SK-N-SH treated with all-trans-retinoic acid at 6 μM for 48 hours (cell line): ENCODE measurements around the gene SLC39A3.

Source experiments
- ATAC-seq: fragments of 200-7000 bp; cut with Tn5 transposase; 3 replicates; pipeline ENCODE4 v1.9.1; 2020; ENCODE audit warnings: mild to moderate bottlenecking, moderate library complexity
- ARNTL ChIP-seq: fragments of 450-650 bp; formaldehyde crosslinking; IDR thresholded peaks from 2 replicates; pipeline ENCODE4 v1.5.0; 2020; ENCODE audit warnings: low read depth, mild to moderate bottlenecking, moderate library complexity, borderline replicate concordance
- CREB5 ChIP-seq: fragments of 250-450 bp; sonication (Bioruptor Pico); IDR thresholded peaks from 2 replicates; pipeline ENCODE4 v1.5.1; 2020; ENCODE audit warnings: low read depth, mild to moderate bottlenecking, moderate library complexity
- CSRNP3 ChIP-seq: fragments of 250-450 bp; sonication (Bioruptor Pico); IDR thresholded peaks from 2 replicates; pipeline ENCODE4 v1.5.1; 2021; ENCODE audit warnings: mild to moderate bottlenecking, moderate library complexity
- ESRRG ChIP-seq: fragments of 250-450 bp; sonication (Bioruptor Pico); IDR thresholded peaks from 2 replicates; pipeline ENCODE4 v1.6.1; 2021; ENCODE audit warnings: mild to moderate bottlenecking
- GLIS3 ChIP-seq: fragments of 250-450 bp; sonication (Bioruptor Pico); IDR thresholded peaks from 2 replicates; pipeline ENCODE4 v1.5.0; 2020; ENCODE audit warnings: mild to moderate bottlenecking, moderate library complexity
- ISL1 ChIP-seq: fragments of 250-450 bp; sonication (Bioruptor Pico); IDR thresholded peaks from 2 replicates; pipeline ENCODE4 v2.1.2; 2022; ENCODE audit warnings: mild to moderate bottlenecking, moderate library complexity
- PATZ1 ChIP-seq: fragments of 250-450 bp; sonication (Bioruptor Pico); IDR thresholded peaks from 2 replicates; pipeline ENCODE4 v1.8.0; 2020; ENCODE audit warnings: mild to moderate bottlenecking, moderate library complexity, borderline replicate concordance
- POU6F1 ChIP-seq: fragments of 250-450 bp; sonication (Bioruptor Pico); IDR thresholded peaks from 2 replicates; pipeline ENCODE4 v1.8.0; 2021; ENCODE audit warnings: low read depth, mild to moderate bottlenecking, moderate library complexity, borderline replicate concordance
- PPARA ChIP-seq: fragments of 250-450 bp; sonication (Bioruptor Pico); IDR thresholded peaks from 2 replicates; pipeline ENCODE4 v1.5.0; 2020; ENCODE audit warnings: mild to moderate bottlenecking, borderline replicate concordance
- RARB ChIP-seq: fragments of 250-450 bp; sonication (Bioruptor Pico); IDR thresholded peaks from 2 replicates; pipeline ENCODE4 v1.8.0; 2021; ENCODE audit warnings: mild to moderate bottlenecking, moderate library complexity
- SNAI2 ChIP-seq: fragments of 250-450 bp; sonication (Bioruptor Pico); IDR thresholded peaks from 2 replicates; pipeline ENCODE4 v1.5.0; 2020; ENCODE audit warnings: mild to moderate bottlenecking, moderate library complexity
- TCF4 ChIP-seq: fragments of 250-450 bp; sonication (Bioruptor Pico); IDR thresholded peaks from 2 replicates; pipeline ENCODE4 v1.8.0; 2021; ENCODE audit warnings: mild to moderate bottlenecking, moderate library complexity, borderline replicate concordance
- TOX ChIP-seq: fragments of 250-450 bp; sonication (Bioruptor Pico); IDR thresholded peaks from 2 replicates; pipeline ENCODE4 v1.8.0; 2021; ENCODE audit warnings: mild to moderate bottlenecking, moderate library complexity, borderline replicate concordance
- ZFP30 ChIP-seq: fragments of 450-650 bp; formaldehyde crosslinking; IDR thresholded peaks from 2 replicates; pipeline ENCODE4 v1.5.0; 2022; ENCODE audit warnings: mild to moderate bottlenecking, moderate library complexity
- ZNF565 ChIP-seq: fragments of 450-650 bp; formaldehyde crosslinking; conservative IDR thresholded peaks from 2 replicates; pipeline ENCODE4 v1.5.0; 2020; ENCODE audit warnings: low read depth, mild to moderate bottlenecking, moderate library complexity
- ZNF70 ChIP-seq: fragments of 450-650 bp; formaldehyde crosslinking; IDR thresholded peaks from 2 replicates; pipeline ENCODE4 v1.5.0; 2020; ENCODE audit warnings: mild to moderate bottlenecking, moderate library complexity
- ZNF8 ChIP-seq: fragments of 450-650 bp; formaldehyde crosslinking; IDR thresholded peaks from 2 replicates; pipeline ENCODE4 v1.5.0; 2020; ENCODE audit warnings: mild to moderate bottlenecking, moderate library complexity
- TF ChIP-seq, protein P1 (sequence below): fragments of 250-450 bp; sonication (Bioruptor Pico); IDR thresholded peaks from 2 replicates; pipeline ENCODE4 v1.5.0; 2020; ENCODE audit warnings: mild to moderate bottlenecking, moderate library complexity

SLC39A3 gene

DNA sequence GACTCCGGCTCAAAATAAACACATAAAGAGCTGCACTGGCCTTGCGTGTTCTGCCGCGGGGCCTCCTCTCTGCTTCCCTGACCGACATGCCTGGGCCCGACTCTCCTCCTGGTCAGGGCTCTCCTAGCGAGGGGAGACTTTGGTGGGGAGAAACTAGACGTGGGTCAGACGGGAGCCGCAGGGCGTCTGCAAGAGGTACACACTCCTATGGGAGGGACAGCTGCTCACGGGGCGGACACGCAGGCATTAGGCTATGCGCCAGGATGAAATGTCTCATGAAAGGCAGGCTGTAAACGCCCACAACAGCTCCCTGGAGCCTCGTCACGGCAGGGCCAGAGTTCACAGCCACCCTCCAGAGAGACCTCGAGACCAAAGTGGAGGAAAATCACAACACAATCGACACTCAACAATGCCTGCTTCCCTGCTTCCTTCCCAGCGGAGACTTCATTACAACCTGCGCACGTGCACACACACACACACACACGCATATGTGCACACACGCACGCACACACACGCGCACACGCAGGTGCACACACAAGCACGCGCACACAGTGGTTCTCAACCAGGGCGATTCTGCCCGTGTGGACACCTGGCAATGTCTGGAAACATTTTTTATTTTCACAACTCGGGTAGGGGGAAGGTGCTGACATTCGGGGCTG lies 5.8 kb downstream of the SLC39A3 start:
- TF ChIP-seq ZFP30 (CRISPR knock-in tag) (no peak), ISL1 (CRISPR knock-in tag) (no peak), SNAI2 (no peak), TOX (CRISPR knock-in tag) (no peak), PPARA (CRISPR knock-in tag) (no peak), PATZ1 (CRISPR knock-in tag) (no peak), ZNF8 (no peak), ZNF70 (no peak), ZNF565 (no peak), ESRRG (CRISPR knock-in tag) (no peak), ARNTL (CRISPR knock-in tag) (no peak), GLIS3 (no peak), CREB5 (no peak)
- TF ChIP-seq, protein P1, sequence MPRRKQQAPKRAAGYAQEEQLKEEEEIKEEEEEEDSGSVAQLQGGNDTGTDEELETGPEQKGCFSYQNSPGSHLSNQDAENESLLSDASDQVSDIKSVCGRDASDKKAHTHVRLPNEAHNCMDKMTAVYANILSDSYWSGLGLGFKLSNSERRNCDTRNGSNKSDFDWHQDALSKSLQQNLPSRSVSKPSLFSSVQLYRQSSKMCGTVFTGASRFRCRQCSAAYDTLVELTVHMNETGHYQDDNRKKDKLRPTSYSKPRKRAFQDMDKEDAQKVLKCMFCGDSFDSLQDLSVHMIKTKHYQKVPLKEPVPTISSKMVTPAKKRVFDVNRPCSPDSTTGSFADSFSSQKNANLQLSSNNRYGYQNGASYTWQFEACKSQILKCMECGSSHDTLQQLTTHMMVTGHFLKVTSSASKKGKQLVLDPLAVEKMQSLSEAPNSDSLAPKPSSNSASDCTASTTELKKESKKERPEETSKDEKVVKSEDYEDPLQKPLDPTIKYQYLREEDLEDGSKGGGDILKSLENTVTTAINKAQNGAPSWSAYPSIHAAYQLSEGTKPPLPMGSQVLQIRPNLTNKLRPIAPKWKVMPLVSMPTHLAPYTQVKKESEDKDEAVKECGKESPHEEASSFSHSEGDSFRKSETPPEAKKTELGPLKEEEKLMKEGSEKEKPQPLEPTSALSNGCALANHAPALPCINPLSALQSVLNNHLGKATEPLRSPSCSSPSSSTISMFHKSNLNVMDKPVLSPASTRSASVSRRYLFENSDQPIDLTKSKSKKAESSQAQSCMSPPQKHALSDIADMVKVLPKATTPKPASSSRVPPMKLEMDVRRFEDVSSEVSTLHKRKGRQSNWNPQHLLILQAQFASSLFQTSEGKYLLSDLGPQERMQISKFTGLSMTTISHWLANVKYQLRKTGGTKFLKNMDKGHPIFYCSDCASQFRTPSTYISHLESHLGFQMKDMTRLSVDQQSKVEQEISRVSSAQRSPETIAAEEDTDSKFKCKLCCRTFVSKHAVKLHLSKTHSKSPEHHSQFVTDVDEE (CRISPR knock-in tag): no peak
- TF ChIP-seq, all 23 proteins: peak for 0
- no peak for ATAC-seq

GRCh38 chr19:2732883-2733282 lies 6.9 kb downstream of the SLC39A3 start:
- ATAC-seq: no peak
- TF ChIP-seq ARNTL (CRISPR knock-in tag): no peak
- no peak for TF ChIP-seq ZFP30 (CRISPR knock-in tag)
- no peak for TF ChIP-seq ISL1 (CRISPR knock-in tag)
- TF ChIP-seq TCF4 (CRISPR knock-in tag): no peak
- no peak for TF ChIP-seq POU6F1 (CRISPR knock-in tag)
- no peak for TF ChIP-seq SNAI2
- TF ChIP-seq ESRRG (CRISPR knock-in tag): no peak
- no peak for TF ChIP-seq TOX (CRISPR knock-in tag)

DNA sequence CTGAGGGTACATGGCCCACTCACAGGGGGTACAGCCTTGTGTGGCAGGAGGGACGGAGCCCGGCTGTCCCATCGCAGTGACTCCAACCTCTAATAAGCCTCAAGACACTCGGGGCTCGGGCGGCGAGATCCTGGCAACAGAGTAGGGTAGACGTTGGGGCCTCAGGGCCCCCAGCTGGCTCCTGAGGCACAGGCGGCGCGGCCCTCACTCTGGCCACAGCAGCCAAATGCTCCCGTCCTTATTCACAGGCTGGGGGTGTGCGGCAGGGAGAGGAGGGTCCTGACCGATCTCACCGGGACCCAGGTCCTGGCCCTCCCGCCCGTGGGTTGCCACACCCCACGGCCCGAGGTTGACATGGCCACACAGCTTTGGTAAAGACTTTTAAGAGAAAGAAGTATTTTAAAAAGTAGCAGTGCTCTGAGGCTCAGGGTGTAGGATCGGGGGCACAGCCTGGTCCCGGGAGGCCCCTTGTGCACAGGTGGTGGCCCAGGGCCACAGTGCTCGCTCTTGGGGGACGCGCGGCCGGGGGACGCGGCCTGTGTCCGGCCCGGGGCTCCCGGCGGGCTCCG lies 7.6 kb downstream of the SLC39A3 start:
- ATAC-seq: no peak
- TF ChIP-seq CSRNP3 (CRISPR knock-in tag) (no peak), SNAI2 (no peak), PATZ1 (CRISPR knock-in tag) (no peak), TCF4 (CRISPR knock-in tag) (no peak), RARB (CRISPR knock-in tag) (no peak), ZFP30 (CRISPR knock-in tag) (no peak), ESRRG (CRISPR knock-in tag) (no peak), CREB5 (no peak)
- TF ChIP-seq, protein P1 (CRISPR knock-in tag): no peak
